Stromal cell of bone marrow (primary cell): Measurements from ENCODE around the gene TRIM67.

ENCODE experiments used
- DNase-seq: peaks from one replicate; pipeline ENCODE4 v3.0.0-alpha.2; 2012; ENCODE audit warnings: low read depth

TRIM67 gene

DNA sequence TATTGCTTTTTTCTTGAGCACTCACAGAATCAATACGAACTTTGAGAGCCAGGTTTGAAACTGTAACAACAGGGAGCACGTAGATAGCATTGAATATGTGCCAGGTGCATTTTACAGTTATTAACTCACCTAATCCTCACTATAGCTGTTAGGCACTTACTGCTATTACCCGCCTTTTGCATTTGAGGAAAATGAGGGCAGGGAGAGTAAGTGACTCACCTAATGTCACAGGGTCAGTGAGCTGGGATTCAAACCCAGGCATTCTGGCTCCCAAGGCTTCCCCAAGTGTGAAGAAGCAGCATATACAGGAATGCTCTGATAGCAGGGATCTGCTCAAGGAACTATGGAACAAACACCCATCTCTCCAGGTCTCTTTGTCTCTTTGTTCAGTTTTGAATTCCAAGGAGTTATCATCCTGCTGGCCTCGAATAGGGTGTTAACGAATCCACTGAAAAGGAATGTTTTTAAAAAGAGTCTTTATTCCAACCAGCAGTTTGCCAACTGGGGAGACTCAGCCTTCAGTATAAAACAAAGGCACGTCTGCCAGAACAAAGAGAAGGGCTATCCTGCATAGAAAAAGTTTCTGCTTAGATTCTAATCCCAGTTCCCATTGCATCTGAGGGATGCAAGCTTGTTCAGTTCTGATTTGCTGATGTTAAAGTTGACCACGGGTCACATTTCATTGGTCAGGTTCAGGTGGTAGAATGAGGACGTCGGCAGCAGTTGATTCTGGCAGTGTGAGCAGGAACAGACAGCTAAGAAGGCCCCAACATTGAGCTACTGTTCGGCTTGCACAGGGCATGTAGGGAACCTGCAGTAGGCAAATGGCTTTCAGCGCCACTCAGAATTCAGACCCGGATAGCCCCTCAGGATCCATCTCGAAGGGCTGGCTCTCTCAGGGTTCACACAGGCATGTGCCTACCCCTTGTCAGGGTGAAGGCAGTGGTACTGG is 22.1 kb downstream of the TRIM67 start:
- no peak for DNase-seq

DNA sequence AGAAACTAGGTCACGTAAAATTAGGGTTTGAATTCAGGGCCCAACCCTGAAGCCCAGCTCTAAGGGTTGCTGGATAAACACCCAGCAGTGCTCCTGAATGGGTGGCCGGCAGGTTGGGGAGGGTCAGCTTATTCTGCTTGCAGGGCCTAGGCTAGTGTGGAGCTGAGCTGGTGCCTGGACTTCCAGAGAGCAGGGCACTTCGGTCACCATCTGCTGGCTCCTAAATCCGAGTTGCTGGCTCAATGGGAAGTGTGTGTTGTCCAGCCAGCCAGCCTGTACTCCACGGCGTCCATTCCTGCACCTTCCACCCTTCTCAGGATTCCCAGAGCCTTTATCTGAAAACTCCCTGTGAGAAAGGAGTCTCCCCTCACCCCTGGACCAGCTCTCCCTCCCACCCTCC is 23.0 kb downstream of the TRIM67 start:
- no peak for DNase-seq

DNA sequence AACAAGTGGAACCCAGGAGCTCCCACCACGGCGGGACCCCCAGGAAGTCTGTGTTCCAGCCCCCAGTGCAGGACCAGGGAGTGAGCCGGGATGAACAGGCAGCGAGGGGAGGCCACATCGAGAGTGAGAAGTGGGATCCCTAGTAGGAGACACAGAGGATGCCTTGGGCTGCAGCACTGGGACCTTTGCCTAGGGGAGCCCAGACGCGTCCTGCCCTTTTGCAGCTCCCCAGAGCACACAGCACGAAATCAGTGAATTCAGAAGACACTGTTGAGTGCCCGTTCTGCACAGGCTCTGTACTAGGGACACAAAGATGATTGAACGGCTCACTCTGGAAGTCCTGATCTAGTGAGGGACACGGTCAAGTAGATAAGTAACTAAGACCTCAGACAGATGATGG is 23.5 kb downstream of the TRIM67 start:
- no peak for DNase-seq

DNA sequence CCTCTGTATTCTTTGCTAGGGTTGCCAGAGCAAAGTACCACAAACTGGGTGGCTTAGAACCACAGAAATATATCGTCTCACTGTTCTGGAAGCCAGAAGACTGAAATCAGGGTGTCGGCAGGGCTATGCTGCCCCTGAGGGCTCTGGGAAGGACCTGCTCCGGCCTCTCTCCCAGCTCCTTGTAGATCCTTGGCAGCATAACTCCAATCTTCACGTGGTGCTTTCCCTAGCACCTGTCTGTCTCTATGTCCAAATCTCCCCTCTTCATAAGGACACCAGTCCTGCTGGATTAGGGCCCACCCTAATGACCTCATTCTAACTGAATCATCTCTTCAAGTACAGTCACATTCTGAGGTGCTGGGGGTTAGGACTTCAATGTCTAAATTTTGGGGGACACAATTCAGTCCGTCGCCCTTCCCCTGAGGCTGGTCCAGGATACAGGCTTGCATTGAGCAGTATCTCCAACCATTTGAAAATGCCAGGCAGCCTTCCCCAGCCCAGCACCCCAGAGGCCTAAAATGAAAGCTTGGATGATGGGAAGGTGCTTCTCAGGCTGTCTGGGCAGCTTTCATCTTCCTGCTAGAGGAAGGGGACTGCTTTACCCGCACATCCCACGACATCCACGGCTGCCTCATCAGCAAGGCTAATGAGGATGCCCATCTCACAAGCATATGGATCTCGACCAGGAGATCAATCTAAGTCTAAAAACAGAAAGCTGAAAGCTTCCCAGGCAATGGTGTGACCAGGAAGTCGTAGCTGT is 24.7 kb downstream of the TRIM67 start:
- no peak for DNase-seq

DNA sequence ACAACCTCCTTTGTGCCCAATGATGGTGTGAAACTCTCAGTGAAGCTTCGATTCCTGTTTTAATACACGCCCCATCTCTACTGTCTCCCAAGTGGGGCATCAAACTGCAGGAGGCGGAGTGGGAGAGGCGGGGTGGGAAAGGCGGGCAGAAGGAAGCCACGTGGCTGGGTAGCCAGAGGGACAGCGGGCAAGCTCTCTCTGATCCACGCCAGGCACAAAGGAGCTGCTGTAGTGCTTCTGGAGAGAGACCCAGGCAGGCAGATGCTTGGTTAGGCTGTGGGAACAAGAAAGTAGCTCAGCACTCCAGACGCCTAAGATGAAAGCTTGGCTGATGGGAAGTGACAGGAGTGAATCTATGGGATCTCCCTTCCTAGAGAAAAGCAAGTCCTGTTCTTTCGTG is 25.7 kb downstream of the TRIM67 start:
- no peak for DNase-seq

DNA sequence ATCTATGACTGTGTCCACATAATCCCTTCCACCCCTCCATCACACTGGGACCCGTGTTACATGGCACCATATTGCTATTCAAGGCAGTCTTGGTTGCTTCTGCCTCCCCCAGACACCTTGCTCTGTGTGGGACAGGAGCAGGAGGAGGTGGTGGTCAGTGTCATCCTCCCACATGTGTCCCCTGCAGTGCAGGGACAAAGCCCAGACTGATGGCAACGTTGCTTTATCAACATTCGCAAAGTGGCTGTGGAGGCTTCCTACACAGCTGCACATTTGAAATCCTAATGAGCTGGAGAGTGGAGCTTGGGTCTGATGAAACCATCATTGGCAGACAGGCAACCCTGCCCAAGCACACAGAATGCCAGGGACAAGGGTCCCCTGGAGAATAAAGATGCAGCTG is 26.2 kb downstream of the TRIM67 start:
- DNase-seq: no peak

DNA sequence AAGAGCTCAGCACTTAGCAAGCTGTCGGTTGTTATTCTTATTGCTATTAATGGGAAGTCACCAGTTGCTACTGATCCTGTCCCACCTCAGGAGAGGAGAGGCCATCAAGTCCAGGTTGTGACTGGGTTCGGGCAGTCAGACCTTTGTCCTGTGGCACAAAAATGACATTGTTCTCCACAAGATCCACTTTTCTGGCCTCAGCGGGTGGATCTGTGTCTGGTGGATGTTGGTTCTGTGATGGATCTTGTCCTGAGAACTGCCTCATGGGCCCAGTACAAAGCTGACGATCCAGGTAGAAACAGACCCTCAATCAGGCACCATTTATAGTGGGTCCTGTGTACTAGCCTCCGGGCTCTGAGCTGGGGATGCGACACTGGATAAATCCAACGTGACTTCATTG is 26.9 kb downstream of the TRIM67 start:
- no peak for DNase-seq

DNA sequence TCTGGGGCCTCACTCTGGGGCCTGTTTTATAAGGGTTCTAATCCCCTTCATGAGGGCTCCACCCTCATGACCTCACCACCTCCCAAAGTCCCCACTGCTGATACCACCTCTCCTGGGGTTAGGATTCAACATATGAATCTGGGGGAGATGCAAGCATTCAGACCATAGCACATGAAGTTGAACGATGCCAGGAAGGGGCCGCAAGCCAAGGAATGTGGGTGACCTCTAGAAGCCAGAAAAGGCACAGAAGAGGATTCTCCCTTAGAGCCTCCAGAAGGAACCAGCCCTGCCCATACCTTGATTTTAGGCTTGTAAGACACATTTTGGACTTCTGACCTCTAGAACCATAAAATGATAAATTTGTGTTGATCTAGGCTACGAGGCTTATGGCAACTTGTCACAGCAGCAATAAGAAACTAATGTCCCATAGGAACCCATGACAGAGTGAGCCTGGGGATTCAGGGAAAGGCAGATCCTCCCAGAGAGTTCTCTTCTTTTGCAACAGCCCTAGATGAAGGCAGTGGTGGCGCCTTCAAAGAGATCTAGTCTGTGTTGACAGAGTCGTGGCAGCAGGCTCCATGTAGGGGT is 27.9 kb downstream of the TRIM67 start:
- no peak for DNase-seq

DNA sequence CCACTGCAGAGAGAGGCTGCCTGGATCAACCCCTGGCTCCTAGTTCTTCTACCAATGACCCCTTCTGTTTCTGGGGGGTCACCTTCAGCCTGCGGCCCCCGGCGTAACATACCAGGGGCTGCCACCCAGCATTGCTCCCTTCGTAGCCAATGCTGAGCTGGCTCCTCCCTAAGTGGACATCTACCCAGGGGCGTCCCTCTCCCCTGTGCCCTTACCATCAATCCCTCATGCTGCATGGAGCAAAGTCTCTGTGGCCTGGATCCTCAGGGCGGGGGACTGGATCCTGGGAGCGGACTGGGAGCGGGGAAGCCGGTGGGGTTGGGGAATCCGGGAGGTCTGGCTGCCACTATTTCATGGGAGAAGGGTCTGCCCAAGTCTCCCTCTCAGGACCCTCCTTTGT is 28.6 kb downstream of the TRIM67 start:
- no peak for DNase-seq

DNA sequence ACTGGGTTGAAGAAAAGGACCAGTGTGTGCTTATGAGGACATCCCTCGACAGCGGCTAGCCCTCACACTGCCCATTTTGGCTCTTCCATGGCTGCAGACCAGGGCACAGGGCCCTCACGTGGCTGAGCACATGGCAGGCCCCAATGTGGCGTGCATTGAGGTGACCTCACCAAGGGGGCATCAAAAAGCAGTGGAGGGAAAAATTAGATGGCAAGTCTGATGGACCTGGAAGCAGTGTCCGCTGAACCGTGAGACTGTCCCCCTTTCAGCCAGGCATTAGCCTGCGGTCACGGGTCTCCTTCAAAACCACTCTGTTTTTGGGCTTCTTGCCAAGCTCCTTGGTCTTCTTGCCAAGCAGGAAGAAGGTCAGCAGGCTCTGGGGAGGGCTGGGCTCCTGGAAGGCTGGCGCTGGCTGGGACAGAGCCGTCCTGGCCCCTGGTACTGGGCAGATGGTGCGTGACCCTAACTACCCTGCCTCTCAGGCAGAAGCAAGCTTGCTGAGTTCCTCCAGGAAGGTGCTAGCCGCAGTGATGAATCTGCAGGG is 30.8 kb downstream of the TRIM67 start:
- DNase-seq: no peak

DNA sequence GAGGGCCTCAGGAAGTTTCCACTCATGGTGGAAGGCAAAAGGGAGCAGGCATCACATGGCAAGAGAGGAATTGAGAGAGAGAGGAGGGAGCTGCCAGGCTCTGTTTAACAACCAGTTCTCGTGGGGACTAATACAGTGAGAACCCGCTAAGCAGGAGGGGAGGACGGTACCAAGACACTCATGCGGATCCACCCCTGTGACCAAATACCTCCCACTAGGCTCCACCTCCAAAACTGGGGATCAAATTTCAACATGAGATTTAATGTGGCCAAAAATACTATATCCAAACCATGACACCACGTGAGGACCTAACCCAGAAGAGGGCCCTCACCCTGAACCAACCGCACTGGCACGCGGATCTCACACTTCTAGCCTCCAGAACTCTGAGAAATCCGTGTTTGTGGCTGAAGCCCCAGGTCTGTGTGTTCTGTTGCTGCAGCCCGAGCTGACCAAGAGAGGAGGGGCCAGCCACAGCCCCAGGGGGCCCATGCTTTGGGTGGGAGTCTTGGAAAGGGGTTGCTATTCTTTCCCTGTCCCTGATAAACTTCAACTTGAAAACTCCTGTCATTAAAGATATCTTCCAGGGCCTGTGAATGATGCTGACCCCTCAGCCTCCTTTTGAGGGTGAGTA is 32.0 kb downstream of the TRIM67 start:
- no peak for DNase-seq

DNA sequence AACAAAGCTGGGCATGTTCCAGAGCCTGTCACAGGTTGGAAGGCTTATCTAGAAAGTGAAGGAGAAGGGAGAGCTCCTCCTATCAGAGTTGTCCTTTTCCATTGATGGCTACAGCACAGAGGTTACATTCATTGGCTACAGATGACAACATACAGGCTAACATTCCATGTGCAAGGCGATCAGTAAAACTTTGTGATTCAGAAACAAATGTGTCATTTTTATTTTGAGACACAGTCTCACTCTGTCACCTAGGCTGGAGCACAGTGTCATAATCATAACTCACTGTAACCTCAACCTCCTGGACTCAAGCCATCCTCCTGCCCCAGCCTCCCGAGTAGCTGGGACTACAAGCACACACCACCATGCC is 32.6 kb downstream of the TRIM67 start:
- no peak for DNase-seq

DNA sequence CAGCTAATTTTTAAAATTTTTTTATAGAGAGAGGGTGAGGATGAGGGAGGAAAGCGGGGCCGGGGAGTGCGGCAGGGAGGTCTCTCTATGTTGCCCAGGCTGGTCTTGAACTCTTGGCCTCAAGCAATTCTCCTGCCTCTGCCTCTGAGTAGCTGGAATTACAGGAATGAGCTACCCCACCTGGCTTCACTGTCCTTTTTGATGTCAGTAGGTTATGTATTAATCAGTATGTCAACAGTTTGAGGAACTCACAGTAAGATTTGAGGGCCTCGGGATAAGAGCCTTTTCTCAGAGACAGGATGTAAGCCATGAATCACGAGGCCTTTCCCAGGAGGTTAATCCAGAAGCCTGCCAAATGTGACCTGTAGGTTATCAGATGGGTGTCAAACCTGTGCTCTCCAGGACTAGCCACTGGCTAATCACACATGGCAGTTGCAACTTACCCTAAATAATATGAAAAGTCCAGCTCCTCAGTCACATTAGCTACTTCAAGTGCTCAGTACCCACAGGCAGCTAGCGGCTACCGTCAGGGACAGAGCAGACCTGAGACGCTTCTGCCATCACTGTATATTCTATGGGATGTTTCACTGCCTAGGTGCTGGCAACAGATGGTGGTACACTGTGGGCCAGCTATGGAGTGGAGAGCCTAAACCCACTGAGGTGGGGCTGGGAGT is 33.1 kb downstream of the TRIM67 start:
- DNase-seq: no peak

DNA sequence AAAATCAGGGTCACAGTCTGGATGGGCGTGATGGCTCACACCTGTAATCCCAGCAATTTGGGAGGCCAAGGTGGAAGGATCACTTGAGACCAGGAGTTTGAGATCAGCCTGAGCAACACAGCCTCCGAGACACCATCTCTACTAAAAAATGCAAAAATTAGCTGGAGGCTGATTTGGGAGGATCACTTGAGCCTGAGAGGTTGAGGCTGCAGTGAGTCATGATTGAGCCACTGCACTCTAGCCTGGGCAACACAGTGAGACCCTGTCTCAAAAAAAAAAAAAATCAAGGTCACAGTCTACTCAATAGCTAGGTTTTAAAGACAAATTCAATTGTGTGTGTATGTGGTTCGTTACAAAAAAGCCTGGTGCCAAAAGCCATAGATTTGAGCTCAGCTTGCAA is 34.4 kb downstream of the TRIM67 start:
- no peak for DNase-seq

DNA sequence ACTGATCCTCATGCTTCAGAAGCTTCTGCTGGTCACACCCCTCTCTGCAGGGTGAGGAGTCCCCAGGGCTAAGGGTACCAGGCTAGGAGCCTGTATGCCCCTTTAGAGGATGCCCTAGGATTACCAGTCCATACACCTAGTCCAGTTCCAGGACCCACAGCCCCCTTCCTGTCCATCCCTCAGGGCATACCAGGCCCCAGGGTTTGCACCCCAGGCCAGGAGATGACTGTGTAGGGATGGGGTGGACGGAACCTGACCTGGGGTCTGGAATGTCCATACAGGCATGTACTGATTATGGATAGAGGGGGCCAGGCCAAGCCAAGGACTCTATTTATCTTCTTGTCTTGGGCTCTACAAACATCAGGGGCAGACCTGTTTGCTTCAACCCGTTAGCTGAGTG is 34.9 kb downstream of the TRIM67 start:
- no peak for DNase-seq

DNA sequence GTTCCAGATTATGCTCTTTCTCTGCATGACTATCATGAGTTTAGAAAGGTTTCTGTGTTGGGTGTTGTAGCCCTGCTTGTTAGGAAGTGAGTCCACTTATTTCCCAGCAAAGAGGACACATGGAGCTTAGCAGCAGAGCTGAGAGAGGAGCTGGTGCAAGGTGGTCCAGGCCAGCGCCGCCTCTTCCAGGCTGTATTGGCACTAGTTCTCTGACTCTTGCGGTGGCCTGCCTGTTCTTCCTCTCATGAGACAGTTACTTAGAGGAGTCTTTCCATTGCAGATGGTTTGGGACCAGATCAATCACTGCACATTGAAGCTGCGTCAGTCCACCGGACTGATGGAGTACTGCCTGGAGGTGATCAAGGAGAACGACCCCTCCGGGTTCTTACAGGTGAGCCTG is 38.0 kb downstream of the TRIM67 start:
- DNase-seq: no peak

DNA sequence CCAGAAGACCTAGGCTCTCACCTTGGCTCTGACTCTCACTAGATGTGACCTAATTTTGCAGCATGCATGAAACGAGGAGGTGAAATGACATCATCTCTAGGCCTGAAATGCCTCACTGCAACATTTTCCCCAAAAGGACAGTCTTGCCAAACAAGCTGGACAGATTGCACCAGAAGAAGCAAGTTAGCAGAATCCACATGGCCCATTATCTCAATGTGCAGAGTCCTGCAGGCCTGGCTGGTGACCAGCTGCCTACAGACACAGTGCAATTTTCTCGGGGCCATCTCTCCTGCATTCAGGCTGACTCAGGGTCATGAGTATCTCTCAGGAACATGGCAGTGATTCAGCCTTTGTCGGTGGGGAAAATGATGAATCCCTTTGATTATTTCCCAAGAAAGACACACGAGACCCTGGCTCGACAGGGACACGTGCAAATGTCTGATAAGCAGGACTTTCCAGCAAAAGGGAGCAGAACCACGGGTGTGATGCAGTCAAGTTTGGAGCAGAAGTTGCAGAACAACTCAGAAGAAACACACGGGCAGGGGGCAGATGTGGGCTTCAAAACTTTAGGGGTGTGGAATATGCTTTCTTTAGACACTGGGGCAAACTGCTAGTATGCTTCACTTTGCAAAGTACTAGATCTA is 38.7 kb downstream of the TRIM67 start:
- DNase-seq: peak; percentile 17

DNA sequence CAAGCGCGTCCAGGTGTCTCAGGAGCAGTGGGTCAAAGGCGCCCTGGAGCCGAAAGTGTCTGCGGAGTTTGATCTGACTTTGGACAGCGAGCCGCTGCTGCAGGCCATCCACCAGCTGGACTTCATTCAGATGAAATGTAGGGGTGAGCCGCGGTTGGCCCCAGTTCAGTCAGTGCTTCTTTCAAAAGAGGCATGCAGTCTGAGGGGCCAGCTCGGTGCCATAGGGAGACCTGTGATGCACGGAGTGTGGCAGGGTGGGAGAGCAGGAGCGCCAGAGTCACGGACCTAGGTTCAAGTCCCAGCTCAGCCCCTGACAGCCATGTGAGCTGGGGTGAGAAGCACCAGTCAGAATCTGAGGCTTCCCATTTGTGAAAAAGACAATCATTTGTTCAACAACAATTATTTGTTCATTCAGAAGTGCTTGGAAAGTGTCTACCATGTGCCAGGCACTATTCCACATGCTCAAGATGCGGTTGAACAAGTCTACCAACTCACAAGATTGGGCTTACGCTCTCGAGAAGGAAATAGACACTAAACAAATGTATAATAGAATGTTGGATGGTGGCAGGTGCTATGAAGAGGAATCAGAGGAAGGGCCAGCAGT is 39.6 kb downstream of the TRIM67 start:
- DNase-seq: no peak

DNA sequence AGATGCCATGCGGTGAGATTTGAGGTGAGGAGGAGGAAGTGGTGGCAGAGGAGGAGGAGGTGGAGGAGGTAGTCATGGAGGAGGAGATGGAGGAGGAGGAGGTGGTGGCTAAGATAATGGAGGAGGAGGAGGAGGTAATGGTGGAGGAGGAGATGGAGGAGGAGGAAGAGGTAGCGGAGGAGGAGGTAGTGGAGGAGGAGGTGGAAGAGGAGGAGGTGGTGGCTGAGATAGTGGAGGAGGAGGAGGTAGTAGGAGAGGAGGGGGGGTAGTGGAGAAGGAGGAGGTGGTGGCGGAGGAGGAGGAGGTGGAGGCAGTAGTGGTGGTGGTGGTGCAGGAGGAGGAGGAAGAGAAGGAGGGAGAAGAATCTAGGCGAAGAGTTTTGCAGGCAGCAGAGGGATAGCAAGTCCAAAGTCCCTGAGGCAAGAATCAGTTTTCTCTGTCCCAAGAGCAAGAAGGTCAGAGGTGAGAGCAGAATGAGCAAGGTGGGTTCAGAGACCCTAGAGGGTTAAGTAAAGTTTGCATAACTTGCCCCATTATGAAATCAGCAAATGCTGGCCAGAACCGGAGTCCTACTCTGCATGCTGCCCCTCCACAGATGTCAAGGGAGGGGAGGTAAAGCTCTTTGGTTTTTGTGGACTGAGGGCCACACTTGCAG is 40.2 kb downstream of the TRIM67 start:
- no peak for DNase-seq
